Superior temporal gyrus (tissue), 1 donor: ENCODE measurements around the gene GPC1.

Experiments used
- DNase-seq: peaks from one replicate; pipeline ENCODE4 v3.0.0-alpha.2; 2016; ENCODE audit errors: extremely low spot score

Gene GPC1

GRCh38 chr2:240513549-240514287 lies 78.3 kb downstream of the GPC1 start:
- DNase-seq, result peak; percentile 59

GRCh38 chr2:240514631-240515030 lies 79.2 kb downstream of the GPC1 start:
- no peak for DNase-seq

GRCh38 chr2:240517342-240517741 lies 81.9 kb downstream of the GPC1 start:
- DNase-seq, result no peak
